Measurements from ENCODE around the gene EFCAB6.

DNA sequence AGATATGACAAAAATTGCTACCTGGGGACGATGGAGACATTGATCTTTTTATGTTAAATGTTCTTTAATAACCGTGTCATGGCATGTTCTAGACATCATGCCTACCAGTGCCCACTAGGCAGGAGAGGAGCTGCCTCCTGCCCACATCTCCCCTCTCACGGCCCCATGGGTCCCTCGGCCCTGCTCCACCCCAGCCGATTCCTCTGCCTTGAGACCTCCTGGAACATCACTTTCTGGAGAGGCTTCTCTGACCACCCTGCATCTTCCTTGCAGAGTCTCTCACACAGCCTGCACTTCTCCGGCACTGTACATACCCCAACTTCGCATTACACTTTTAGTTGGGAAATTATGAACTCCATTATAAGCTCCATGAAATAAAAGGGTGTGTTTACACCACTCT is 16.8 kb downstream of the EFCAB6 start:
- TF ChIP-seq POLR2A (IDR thresholded peaks at IDR 0.05) = no peak
- TF ChIP-seq, protein P1, sequence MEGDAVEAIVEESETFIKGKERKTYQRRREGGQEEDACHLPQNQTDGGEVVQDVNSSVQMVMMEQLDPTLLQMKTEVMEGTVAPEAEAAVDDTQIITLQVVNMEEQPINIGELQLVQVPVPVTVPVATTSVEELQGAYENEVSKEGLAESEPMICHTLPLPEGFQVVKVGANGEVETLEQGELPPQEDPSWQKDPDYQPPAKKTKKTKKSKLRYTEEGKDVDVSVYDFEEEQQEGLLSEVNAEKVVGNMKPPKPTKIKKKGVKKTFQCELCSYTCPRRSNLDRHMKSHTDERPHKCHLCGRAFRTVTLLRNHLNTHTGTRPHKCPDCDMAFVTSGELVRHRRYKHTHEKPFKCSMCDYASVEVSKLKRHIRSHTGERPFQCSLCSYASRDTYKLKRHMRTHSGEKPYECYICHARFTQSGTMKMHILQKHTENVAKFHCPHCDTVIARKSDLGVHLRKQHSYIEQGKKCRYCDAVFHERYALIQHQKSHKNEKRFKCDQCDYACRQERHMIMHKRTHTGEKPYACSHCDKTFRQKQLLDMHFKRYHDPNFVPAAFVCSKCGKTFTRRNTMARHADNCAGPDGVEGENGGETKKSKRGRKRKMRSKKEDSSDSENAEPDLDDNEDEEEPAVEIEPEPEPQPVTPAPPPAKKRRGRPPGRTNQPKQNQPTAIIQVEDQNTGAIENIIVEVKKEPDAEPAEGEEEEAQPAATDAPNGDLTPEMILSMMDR (IDR thresholded peaks at IDR 0.05) = no peak

Measured in heart left ventricle (tissue), 13 donors.